ENCODE measurements around the gene PRPSAP1.

- no peak for TF ChIP-seq CTCF (IDR thresholded peaks at IDR 0.05; ENCODE audit: low read length)
- no peak for TF ChIP-seq EZH2phosphoT487 (IDR thresholded peaks at IDR 0.05; ENCODE audit: low read length)
Observed at GRCh38 chr17:76270770-76271668, 82.7 kb downstream of the PRPSAP1 start.

Data from MM.1S (cell line).